Measurements from ENCODE around the gene SPATA13. TPM values are rescaled to one million over a fixed set of nuclear protein-coding genes. Genes with fewer than 3 reads are reported as not detected.
A peak's percentile ranks its signal among the peaks of the same experiment; 100 is the strongest.

The SPATA13 gene
- total RNA-seq, 1 donor from 2014 or later: 44.2 TPM

DNA sequence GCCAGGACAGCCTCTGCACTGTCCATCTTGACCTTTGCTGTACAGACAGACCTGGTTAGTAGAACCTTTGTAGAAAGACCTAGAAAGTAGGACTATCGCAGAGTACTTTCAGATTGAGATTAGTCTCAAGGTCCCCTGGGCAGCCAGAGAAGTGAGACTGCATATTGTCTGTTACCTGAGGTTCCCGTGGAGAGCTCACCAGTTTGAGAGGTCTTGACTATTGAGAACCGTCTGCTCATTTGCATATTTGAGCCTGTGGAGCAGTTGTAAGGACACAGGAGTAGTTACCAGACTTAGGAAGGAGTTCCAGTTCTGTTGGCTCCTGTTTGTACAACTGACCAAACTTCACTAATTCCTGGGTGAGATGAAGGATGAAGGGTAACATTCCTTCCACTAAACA is 66.2 kb downstream of the SPATA13 start:
- Histone ChIP-seq H3K9me3 (no peaks in the 10 kb centered on the region), H3K4me3 (no peak overlapping the region), H3K27ac (no peak overlapping the region), H3K27me3 (ENCODE audit: low read depth) (no peaks in the 10 kb centered on the region), H3K36me3 (peaks cover 14% of the 10 kb centered on the region), H3K4me1 (peaks cover 24% of the 10 kb centered on the region)
- intact Hi-C loops (cut with DNase I): loop anchor here (10.0 kb wide), 2 partner anchors 172 to 202 kb away; no protein-coding TSS in a partner anchor
- TF ChIP-seq, protein P1, sequence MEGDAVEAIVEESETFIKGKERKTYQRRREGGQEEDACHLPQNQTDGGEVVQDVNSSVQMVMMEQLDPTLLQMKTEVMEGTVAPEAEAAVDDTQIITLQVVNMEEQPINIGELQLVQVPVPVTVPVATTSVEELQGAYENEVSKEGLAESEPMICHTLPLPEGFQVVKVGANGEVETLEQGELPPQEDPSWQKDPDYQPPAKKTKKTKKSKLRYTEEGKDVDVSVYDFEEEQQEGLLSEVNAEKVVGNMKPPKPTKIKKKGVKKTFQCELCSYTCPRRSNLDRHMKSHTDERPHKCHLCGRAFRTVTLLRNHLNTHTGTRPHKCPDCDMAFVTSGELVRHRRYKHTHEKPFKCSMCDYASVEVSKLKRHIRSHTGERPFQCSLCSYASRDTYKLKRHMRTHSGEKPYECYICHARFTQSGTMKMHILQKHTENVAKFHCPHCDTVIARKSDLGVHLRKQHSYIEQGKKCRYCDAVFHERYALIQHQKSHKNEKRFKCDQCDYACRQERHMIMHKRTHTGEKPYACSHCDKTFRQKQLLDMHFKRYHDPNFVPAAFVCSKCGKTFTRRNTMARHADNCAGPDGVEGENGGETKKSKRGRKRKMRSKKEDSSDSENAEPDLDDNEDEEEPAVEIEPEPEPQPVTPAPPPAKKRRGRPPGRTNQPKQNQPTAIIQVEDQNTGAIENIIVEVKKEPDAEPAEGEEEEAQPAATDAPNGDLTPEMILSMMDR (IDR thresholded peaks at IDR 0.05): no peak
- no peak for DNase-seq
- no peak for ATAC-seq

DNA sequence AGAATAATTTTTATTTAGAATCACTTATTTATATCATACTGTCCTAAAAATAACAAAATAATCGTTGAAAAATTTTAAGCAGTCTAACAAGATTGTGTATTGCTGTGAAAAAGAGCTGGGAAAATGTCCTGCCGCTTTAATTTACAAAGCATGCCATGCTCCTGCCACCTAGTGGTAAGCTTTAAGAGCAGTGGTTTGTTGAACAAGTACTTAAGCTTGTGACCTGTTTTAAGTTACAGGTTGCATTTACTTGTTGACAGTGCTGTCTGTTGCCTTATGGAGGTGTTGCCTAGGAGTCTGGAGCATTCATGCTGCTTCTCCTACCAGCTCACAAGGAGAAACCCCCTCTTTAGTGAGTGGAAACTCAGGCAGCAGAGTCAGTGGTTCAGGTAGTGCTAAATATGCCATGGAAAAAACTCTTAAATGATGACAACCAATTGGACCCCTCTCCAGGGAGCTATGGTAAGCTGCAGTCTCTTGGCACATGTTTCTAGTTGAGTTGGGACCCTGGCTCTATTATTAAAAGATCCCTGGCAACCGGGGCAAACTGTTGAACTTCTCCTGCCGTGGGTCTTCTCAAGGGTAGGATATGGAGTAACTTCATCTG is 68.4 kb downstream of the SPATA13 start:
- ATAC-seq: peak; percentile 69 to 72
- intact Hi-C loops (cut with DNase I): loop anchor here (10.0 kb wide), 2 partner anchors 174 to 204 kb away; no protein-coding TSS in a partner anchor

DNA sequence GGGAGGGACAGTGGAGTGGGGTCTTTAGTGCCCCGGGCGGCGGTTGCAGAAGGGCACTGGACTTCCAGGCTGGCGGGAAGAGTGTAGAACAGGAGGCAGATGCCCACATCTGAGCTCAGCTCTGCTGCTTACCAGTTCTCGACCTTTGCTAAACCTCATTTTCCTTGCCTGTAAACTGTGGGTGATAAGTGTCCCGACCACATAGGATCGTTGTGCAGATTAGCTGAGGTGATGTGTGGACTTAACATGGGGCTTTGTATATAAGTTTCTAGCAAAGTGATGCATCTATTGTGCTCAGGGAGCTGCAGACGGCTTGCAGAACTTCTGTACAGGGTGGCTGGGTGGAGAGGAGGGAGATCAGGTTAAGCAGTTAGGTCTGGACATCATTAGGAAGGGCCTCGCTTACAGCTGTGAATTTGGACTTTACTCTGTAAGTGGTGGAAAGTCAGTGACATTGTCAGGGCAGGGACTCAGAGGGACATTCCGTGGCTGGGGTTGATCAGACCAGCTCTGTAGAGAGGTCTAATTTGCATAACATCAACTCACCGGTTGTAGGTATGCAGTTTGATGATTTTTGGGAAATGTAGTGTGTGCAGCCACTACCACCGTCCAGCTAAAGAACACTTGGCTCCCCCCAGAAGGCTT is 70.0 kb downstream of the SPATA13 start:
- TF ChIP-seq, protein P1 (IDR thresholded peaks at IDR 0.05): no peak
- ATAC-seq (peak; percentile 11 to 17), DNase-seq (no peak)
- Histone ChIP-seq H3K9me3 (no peaks in the 10 kb centered on the region), H3K27me3 (ENCODE audit: low read depth) (no peaks in the 10 kb centered on the region), H3K36me3 (no peaks in the 10 kb centered on the region), H3K27ac (no peak overlapping the region), H3K4me1 (peaks cover 8% of the 10 kb centered on the region), H3K4me3 (no peak overlapping the region)
- intact Hi-C loops (cut with DNase I): no loop called here

More for the DNA sequence above, 68.4 kb downstream of the SPATA13 start:
- H3K36me3 ChIP-seq: peaks cover 4% of the 10 kb centered on the region
- DNase-seq: no peak
- H3K4me1 ChIP-seq: peaks cover 19% of the 10 kb centered on the region
- no peak overlapping the region for H3K4me3 ChIP-seq
- H3K27ac ChIP-seq: no peak overlapping the region
- H3K27me3 ChIP-seq (ENCODE audit: low read depth): no peaks in the 10 kb centered on the region
- no peaks in the 10 kb centered on the region for H3K9me3 ChIP-seq
- TF ChIP-seq, protein P1 (IDR thresholded peaks at IDR 0.05): peak; percentile 86

DNA sequence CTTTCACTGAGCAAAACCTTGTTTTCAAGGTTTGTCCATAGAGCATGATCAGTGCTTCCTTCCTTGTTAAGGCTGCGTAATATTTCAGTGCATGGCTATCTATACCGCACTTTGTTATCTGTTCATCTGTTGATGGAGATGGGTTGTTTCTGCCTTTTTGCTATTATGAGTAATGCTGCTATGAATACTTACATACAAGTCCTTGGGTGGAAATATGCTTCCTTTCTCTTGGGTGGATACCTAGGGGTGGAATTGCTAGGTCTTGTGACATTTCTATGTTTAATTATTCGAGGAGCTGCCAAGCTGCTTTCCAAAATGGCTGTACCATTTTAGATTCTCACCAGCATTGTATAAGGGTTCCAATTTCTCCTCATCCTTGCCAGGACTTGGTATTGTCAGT is 70.9 kb downstream of the SPATA13 start:
- no peaks in the 10 kb centered on the region for H3K36me3 ChIP-seq
- H3K4me1 ChIP-seq: peaks cover 8% of the 10 kb centered on the region
- H3K9me3 ChIP-seq: no peaks in the 10 kb centered on the region
- no peak overlapping the region for H3K27ac ChIP-seq
- no peaks in the 10 kb centered on the region for H3K27me3 ChIP-seq (ENCODE audit: low read depth)
- ATAC-seq (no peak), DNase-seq (no peak)
- intact Hi-C loops (cut with DNase I): no loop called here
- H3K4me3 ChIP-seq: no peak overlapping the region
- TF ChIP-seq, protein P1 (IDR thresholded peaks at IDR 0.05): no peak

DNA sequence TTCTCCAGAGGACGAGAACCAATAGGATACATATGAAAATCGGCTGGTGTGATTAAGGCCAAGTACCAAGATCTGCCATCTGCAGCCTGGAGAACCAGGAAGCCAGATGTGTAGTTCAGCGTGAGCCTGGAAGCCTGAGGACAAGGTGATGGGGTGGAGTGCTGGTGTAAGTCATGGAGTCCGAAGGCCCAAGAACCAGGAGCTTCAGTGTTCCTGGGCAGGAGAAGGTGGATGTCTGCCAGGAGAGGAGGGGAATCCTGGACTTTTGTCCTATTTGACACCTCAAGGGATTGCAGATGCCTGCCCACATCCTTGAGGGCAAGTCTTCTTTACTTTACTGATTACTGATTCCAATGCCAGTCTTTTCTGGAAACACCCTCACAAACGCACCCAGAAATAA is 71.5 kb downstream of the SPATA13 start:
- no peak overlapping the region for H3K4me3 ChIP-seq
- H3K4me1 ChIP-seq: peaks cover 8% of the 10 kb centered on the region
- no peaks in the 10 kb centered on the region for H3K9me3 ChIP-seq
- TF ChIP-seq, protein P1 (IDR thresholded peaks at IDR 0.05): no peak
- intact Hi-C loops (cut with DNase I): no loop called here
- H3K27ac ChIP-seq: no peak overlapping the region
- no peaks in the 10 kb centered on the region for H3K36me3 ChIP-seq
- no peak for DNase-seq
- ATAC-seq: no peak
- H3K27me3 ChIP-seq (ENCODE audit: low read depth): no peaks in the 10 kb centered on the region
